Left hindlimb (tissue), 1 donor: ENCODE measurements around the gene SPCS2.
A peak's percentile ranks its signal among the peaks of the same experiment; 100 is the strongest.

Source experiments
- DNase-seq: peaks from one replicate; pipeline ENCODE4 v3.0.0-alpha.2; 2018

Gene SPCS2

GRCh38 chr11:74948898-74949752, at the start of gene SPCS2, which contains the start of gene XRRA1:
Gene SPCS2, plus strand, starts transcription at chr11:74949266. Its CDS starts 20 bp downstream, at chr11:74949286.
Gene XRRA1, minus strand, starts transcription at chr11:74949091. Its CDS starts 8,213 bp downstream, at chr11:74940878.
- DNase-seq = peak; percentile 99

DNA sequence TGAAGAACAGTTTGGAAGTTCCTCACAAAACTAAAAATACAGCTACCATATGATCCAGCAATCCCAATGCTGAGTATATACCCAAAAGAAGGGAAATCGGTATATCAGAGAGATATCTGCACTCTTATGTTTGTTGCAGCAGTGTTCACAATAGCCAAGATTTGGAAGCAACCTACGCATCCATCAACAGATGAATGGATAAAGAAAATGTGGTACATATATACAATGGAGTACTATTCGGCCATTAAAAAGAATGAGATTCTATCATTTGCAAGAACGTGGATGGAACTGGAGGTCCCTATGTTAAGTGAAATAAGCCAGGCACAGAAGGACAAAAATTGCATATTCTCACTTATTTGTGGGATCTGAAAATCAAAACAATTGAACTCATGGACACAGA, 46.7 kb upstream of the SPCS2 start:
- no peak for DNase-seq

- no peak for DNase-seq
These were observed 43.7 kb upstream of the SPCS2 start for GRCh38 chr11:74905326-74905725.

GRCh38 chr11:74909385-74909784, 39.7 kb upstream of the SPCS2 start:
- no peak for DNase-seq

DNA sequence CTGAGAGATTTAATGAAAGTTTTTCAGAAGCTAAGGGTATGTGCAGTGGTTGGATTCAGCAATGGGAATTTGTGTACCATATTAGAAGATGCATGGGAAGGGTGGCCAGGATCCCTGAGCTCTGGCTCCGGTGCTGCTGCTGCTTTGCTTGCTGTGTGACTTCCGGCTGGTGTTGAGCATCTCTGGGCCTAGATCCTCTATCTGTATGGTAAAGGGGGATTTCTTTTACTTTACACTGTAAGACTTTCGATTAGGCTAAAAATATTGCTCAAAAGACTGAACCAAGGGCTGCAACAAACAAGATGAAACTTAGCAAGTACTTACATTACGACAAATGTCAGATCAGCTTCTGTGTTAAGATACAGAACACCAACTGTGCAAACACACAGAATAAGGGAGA, 39.3 kb upstream of the SPCS2 start:
- no peak for DNase-seq

DNA sequence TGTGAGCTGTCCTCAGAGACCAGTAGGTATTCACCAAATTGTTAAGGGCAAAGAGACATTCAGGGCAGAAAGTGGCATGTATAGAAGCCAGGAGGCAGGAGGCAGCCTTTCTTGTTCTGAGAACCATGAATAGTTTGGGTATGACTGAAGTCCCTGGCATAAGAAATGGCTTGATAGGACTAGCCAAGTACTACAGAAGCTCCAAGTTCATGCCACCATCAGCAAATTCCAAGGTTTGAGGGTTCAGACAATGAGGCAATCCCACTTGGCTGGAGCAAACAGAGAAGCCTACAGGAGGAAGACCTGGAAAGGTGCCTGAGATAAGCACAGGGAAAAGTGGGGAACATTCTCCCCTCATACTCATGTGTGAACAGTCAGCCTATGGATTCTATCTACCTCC, 25.9 kb upstream of the SPCS2 start:
- no peak for DNase-seq

DNA sequence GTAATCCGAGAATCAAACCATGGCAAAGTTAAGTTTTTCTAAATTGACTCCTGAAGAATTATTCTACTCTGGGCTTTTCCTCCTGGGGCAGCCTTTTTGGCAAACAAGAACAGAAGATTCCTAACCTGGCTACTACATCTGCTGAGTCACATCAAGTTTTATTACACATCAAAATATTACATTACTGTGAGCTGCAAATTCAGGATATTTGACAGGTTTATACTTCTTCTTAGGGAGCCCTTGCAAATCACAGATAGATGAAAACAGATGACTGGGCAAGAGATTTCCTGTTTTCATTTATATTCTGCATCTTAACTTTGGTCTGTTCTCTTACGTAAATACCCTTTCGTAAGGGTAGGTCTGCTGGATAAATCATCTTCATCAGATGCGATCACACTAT, 23.8 kb upstream of the SPCS2 start:
- DNase-seq = no peak

- DNase-seq = no peak
These were observed 22.6 kb upstream of the SPCS2 start for GRCh38 chr11:74926304-74927030.

DNA sequence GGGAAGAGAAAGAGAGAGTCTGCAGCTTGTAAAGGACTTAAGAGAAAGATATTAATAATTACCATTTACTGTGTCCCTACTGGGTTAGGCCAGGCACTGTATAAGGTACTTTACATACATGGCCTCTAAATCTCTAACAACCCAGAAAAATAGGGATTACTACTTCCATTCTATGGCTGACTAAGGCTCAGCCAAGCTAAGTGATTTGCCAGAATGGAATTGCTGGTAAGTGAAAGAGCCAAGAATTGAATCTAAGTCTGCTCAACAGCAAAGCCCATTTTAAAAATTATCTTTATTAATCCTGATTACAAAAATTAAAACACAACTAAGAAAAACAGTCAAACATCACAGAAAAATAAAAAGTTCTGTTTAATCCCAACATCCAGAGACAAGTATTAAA, 21.6 kb upstream of the SPCS2 start:
- DNase-seq = no peak

GRCh38 chr11:74929431-74930363, 19.4 kb upstream of the SPCS2 start:
- peak; percentile 48 for DNase-seq

DNA sequence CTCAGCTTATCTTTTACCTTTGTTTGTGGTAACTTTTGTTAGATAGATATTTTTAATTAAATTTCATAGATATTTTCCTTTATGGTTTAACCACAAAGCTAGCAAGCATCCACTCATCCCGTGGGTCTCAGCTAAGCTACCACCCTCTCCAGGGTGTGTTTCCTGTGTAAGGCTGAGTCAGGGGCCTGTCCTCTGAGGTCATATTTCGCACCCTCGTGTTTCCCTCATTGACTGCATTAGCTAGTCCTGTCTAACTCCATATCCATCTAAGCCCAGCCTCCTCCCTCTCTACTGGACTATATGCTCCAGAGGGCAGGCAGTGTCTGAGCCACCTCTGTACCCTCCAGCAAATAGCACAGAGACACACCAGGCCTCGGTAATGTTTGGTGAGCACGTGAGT, 16.9 kb upstream of the SPCS2 start:
- no peak for DNase-seq

GRCh38 chr11:74932797-74933196, 16.3 kb upstream of the SPCS2 start:
- DNase-seq = no peak

DNA sequence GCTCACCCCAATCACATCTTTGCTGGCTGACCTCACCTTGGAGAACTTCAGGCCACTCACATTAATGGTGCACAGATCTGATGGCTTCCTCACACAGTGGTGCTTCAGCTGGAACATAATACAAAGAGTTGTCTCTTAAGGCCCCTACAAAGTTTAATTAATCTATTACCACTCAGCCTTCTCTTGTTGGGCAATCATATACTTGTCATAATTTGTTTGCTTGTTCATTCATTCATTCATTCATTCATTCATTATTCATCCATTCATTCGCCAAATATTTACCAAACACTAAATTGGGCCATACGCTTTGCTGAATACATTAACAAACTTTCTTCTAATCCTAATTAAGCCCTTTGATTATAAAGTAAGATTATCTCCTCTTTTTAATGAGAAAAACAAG, 15.3 kb upstream of the SPCS2 start:
- DNase-seq = no peak

DNA sequence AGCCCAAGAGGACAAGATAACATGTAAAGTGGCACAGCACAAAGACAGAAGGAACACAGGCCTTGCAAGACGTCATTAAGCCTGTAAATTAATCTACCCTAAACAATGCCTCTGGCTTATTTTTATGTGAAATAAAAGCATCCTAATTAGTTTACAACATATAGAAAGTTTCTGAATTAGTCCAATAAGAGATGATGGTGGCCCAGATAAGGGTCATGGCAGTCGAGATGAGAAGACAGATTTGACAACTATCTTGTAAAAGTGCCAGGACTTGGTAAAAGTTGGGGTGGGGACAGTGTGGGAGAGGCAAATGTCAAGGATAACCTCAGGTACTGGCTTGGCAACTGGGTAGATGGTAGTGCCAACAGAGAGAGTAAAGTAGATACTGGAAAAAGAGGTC, 13.8 kb upstream of the SPCS2 start:
- no peak for DNase-seq

GRCh38 chr11:74936087-74936486, 13.0 kb upstream of the SPCS2 start:
- DNase-seq = no peak

GRCh38 chr11:74936976-74937375, 12.1 kb upstream of the SPCS2 start:
- DNase-seq = no peak

DNA sequence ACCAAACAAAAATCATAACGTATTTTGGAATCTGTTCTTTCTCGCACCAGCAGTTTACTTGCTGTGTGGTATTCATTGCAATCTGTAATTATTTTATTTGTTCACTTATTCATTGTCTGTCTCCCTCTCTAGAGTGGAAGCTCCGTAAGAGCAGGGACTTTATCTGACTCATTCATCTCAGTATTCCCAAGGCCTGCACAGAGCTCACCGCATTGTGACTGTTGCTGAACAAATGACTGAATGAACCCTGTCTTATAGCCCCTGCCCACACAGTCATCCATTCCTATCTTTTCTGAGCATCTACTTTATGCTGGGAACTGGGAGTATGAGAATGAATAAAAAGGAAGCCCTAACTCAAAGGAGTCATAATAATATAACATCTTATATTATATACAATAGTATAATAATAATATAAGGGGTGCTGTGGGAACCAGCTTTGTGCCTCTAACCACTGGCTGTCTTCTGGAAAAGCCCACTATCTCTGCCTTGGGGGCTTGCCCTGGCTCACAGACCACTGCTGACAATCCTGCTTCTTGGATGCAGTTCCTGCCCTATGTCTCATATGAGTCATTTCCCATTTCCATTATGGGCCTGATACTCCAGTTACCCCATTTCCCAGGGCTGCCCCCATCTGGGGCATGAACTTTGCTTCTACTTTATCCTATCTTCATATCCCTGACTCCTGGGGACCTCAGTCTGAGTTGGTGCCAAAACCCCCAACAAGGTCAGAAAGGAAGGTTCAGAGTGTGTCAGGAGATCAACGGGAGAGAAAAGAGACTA, 11.2 kb upstream of the SPCS2 start:
- DNase-seq = no peak

- DNase-seq = no peak
These were observed 7.6 kb upstream of the SPCS2 start for GRCh38 chr11:74941492-74941891.

DNA sequence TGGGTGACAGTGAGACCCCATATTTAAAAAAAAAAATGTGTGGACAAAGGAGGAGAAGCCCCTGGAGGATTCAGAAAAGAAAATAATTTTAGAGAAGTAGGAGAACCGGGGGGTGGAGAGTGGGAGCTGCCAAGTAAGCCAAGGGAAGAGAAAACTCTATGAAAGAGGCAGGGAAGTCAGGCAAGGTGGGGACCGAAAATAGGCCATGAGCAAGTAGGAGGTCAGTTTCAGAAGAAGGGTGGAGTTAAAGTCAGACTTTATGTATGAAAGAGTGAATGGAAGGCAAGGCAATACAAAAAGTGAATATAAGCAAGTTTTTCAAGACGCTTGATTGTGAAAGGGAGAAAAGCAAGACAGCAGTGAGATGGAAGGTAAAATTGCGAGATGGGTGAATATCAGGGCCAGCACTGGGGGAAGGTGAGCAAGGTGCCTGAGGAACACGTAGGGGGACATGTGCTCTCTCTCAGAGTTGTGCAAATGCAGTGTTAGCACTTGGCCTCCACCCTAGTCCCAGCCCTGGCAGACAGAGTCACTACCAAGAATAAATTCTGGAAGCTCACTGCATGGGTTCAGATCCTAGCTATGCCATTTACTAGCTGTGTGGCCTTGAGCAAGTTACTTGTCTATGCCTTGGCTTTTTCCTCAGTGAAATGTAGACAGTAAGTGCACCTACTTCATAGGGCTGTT, 6.8 kb upstream of the SPCS2 start:
- no peak for DNase-seq

DNA sequence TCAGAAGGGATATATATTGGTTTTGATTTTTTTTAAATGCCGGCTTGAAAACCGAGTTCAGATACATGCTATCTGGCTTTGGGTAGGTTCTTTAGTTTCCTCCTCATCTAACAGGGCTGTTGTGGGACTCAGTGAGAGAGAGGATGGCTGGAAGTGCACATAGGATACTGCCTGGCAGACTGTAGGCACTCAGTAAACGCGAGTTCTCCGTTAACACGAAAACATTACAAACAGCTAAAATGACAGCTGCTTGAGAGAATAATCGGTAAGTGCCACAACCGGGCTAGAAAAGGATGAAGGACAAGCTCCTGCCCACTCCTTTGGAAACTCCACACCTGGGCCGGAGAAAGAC, 544 bp upstream of the SPCS2 start:
- DNase-seq = no peak

GRCh38 chr11:74949753-74950137, 679 bp downstream of the SPCS2 start:
- no peak for DNase-seq
